Measurements from ENCODE around the gene PARP1. TPM values are rescaled to one million over a fixed set of nuclear protein-coding genes. Genes with fewer than 3 reads are reported as not detected.

The PARP1 gene
- total RNA-seq, 1 experiment from 2014 or later, result 157 TPM

- BruUV-seq (replicated peaks), result no TSS peak
- CTCF ChIA-PET, result no interaction called here
- peaks cover 13% of the 10 kb centered on the region; the same call in 1 of the 2 replicates for H3K36me3 ChIP-seq (ENCODE audit: low read depth)
Observed at GRCh38 chr1:226381226-226381998, 26.5 kb downstream of the PARP1 start.

DNA sequence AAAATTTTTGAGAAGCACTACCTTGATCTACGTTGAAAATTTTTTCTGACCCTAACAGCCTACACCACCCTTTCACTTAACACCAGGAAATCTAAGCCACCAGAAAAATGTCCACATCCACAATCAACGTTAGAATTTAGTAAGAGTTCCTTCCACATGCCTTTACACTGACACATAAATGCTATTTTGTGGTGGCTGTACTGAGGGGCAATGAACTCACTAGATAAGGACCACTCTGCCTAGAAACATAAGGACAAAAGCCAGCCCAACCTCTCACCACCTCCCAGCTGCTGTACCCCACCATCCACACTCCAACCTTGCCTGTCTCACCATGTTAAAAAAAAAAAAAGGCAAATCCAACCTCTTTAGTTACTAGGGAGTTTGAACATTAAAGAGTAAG, 29.8 kb downstream of the PARP1 start:
- H3K27me3 ChIP-seq (ENCODE audit: insufficient read depth, low read depth), result no peaks in the 10 kb centered on the region
- peaks cover 7% of the 10 kb centered on the region; the same call in 1 of the 2 replicates for H3K36me3 ChIP-seq (ENCODE audit: low read depth)
- DNase-seq, result no peak
- H3F3A ChIP-seq (ENCODE audit: insufficient read depth, low read depth), result no peaks in the 10 kb centered on the region
- no peak overlapping the region for H3K4me2 ChIP-seq
- no peak overlapping the region for H3K27ac ChIP-seq
- TF ChIP-seq EZH2 (IDR thresholded peaks at IDR 0.05; ENCODE audit: low read depth), result no peak
- H2AFZ ChIP-seq, result no peak overlapping the region
- no peaks in the 10 kb centered on the region for H3K79me2 ChIP-seq (ENCODE audit: low read depth)
- ChIA-PET POLR2A (ENCODE audit: unreplicated experiment) (no interaction called here), CTCF (interaction anchor here (0.7 kb wide), 1 partner anchor 253 kb away, joined by 4 read pairs; no protein-coding TSS in a partner anchor)
- no TSS peak for BruUV-seq (replicated peaks)
- intact Hi-C loops (cut with micrococcal nuclease; ENCODE audit: unreplicated experiment), result no loop called here
- no peak overlapping the region for H3K4me3 ChIP-seq
- no peaks in the 10 kb centered on the region for H3K9me3 ChIP-seq (ENCODE audit: insufficient read depth, low read depth)
- H4K20me1 ChIP-seq (ENCODE audit: insufficient read depth), result no peaks in the 10 kb centered on the region
- no peaks in the 10 kb centered on the region for H3K4me1 ChIP-seq (replicated peaks; ENCODE audit: insufficient read depth)
- no peaks in the 10 kb centered on the region for H3K9me2 ChIP-seq (ENCODE audit: insufficient read depth)

More at GRCh38 chr1:226381226-226381998, 26.5 kb downstream of the PARP1 start:
- no peaks in the 10 kb centered on the region for H3K4me1 ChIP-seq (replicated peaks; ENCODE audit: insufficient read depth)
- no peaks in the 10 kb centered on the region for H3K9me3 ChIP-seq (ENCODE audit: insufficient read depth, low read depth)
- H3K79me2 ChIP-seq (ENCODE audit: low read depth), result no peaks in the 10 kb centered on the region
- no peak overlapping the region for H3K27ac ChIP-seq
- TF ChIP-seq CTCF (conservative IDR thresholded peaks at IDR 0.05) (no peak), EZH2 (IDR thresholded peaks at IDR 0.05; ENCODE audit: low read depth) (no peak)
- no peaks in the 10 kb centered on the region for H3K9me2 ChIP-seq (ENCODE audit: insufficient read depth)
- intact Hi-C loops (cut with micrococcal nuclease; ENCODE audit: unreplicated experiment), result no loop called here
- no peak for DNase-seq
- H3K4me3 ChIP-seq, result no peak overlapping the region
- H4K20me1 ChIP-seq (ENCODE audit: insufficient read depth), result no peaks in the 10 kb centered on the region
- H2AFZ ChIP-seq, result no peak overlapping the region
- no peak overlapping the region for H3K4me2 ChIP-seq
- POLR2A ChIA-PET (ENCODE audit: unreplicated experiment), result no interaction called here
- H3F3A ChIP-seq (ENCODE audit: insufficient read depth, low read depth), result no peaks in the 10 kb centered on the region
- H3K27me3 ChIP-seq (ENCODE audit: insufficient read depth, low read depth), result no peaks in the 10 kb centered on the region

GRCh38 chr1:226376300-226376699, 31.6 kb downstream of the PARP1 start:
- intact Hi-C loops (cut with micrococcal nuclease; ENCODE audit: unreplicated experiment), result no loop called here

More at GRCh38 chr1:226376300-226376699, 31.6 kb downstream of the PARP1 start:
- H3K27ac ChIP-seq, result no peak overlapping the region
- no peaks in the 10 kb centered on the region for H3K9me2 ChIP-seq (ENCODE audit: insufficient read depth)
- H3K4me2 ChIP-seq, result no peak overlapping the region
- TF ChIP-seq EZH2 (IDR thresholded peaks at IDR 0.05; ENCODE audit: low read depth) (no peak), CTCF (conservative IDR thresholded peaks at IDR 0.05) (no peak)
- H4K20me1 ChIP-seq (ENCODE audit: insufficient read depth), result no peaks in the 10 kb centered on the region
- H2AFZ ChIP-seq, result no peak overlapping the region
- no peaks in the 10 kb centered on the region for H3K27me3 ChIP-seq (ENCODE audit: insufficient read depth, low read depth)
- peaks cover 7% of the 10 kb centered on the region; the same call in 1 of the 2 replicates for H3K36me3 ChIP-seq (ENCODE audit: low read depth)
- POLR2A ChIA-PET (ENCODE audit: unreplicated experiment), result no interaction called here
- H3F3A ChIP-seq (ENCODE audit: insufficient read depth, low read depth), result no peaks in the 10 kb centered on the region
- CTCF ChIA-PET, result no interaction called here
- H3K9me3 ChIP-seq (ENCODE audit: insufficient read depth, low read depth), result no peaks in the 10 kb centered on the region
- no peak for DNase-seq
- BruUV-seq (replicated peaks), result no TSS peak
- no peaks in the 10 kb centered on the region for H3K79me2 ChIP-seq (ENCODE audit: low read depth)
- H3K4me3 ChIP-seq, result no peak overlapping the region
- H3K4me1 ChIP-seq (replicated peaks; ENCODE audit: insufficient read depth), result no peaks in the 10 kb centered on the region

Measured in PC-9 (cell line).